LoVo (cell line): ENCODE results near the gene DAB2IP.

ENCODE experiments used
- DNase-seq: peaks from one replicate; pipeline ENCODE4 v3.0.0-alpha.2; 2016; ENCODE audit warnings: low spot score

Gene DAB2IP

DNA sequence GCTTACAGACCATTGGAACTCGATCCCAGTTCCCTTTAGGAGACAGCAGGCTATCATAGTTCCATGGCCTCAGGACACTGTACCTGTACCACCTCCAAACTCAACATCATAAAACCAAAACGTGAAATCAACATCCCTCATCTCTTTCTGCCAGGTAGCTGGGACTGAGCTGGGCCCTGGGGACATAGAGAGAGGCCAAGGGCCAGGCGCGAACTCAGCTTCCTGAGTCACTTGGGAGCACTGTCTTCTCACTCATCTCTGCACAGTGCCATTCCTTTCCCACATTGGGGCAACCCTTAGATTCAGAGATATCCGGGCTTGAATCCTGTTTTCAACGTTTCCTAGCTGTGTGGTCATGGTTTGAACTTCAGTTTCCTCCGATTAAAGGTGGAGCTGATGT is 12.2 kb downstream of the DAB2IP start:
- no peak for DNase-seq

DNA sequence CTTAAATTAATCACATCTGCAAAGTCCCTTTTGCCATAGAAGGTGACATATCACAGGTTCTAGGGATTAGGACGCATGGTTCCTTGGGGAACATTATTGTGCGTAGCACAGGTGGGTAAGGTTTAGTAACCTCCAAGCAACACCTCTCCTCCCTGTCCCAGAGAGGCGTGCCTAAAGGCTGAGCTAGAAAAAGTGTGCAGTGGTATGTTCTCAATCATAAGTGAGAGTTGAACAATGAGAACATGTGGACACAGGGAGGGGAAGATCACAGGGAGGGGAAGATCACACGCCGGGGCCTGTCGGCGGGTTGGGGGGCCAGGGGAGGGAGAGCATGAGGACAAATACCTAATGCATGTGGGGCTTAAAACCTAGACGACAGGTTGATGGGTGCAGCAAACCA is 14.9 kb downstream of the DAB2IP start:
- no peak for DNase-seq

DNA sequence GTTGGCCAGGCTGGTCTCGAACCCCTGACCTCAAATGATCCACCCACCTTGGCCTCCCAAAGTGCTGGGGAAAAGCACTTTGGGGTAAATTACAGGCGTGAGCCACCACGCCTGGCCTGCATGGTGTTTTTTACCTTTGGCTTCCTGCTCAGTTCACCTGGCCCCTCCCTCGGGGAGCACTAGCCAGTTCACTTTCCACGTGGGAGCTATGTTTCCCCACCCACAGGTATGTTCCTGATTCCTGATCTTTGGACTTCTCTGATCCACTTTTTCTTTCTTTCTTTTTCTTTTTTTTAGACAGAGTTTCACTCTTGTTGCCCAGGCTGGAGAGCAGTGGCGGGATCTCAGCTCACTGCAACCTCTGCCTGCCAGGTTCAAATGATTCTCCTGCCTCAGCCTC is 15.8 kb downstream of the DAB2IP start:
- DNase-seq: peak; percentile 35

DNA sequence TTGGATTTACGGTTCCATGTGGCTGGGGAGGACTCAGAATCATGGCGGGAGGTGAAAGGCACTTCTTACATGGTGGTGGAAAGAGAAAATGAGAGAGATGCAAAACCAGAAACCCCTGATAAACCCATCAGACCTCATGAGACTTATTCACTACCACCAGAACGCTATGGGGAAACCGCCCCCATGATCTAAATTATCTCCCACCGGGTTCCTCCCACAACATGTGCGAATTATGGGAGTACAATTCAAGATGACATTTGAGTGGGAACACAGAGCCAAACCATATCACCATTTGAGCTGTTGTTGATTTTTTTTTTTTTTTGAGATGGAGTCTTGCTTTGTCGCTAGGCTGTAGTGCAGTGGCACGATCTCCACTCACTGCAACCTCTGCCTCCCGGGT is 16.5 kb downstream of the DAB2IP start:
- DNase-seq: no peak

DNA sequence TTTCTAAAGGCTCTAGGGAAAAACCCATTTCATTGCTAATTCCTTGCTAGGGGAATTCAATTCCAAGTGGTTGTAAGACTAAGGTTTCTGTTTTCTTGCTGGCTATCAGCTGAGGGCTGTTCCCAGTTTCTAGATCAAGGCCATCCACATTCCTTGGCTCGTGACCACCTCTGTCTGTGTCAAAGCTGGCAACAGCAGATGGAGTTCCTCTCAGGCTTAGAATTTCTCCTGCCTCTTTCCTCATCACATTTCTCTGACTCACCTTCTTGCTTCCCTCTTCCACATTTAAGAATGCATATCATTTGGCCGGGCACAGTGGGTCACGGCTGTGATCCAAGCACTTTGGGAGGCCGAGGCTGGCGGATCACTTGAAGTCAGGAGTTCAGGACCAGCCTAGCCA is 19.0 kb downstream of the DAB2IP start:
- no peak for DNase-seq

DNA sequence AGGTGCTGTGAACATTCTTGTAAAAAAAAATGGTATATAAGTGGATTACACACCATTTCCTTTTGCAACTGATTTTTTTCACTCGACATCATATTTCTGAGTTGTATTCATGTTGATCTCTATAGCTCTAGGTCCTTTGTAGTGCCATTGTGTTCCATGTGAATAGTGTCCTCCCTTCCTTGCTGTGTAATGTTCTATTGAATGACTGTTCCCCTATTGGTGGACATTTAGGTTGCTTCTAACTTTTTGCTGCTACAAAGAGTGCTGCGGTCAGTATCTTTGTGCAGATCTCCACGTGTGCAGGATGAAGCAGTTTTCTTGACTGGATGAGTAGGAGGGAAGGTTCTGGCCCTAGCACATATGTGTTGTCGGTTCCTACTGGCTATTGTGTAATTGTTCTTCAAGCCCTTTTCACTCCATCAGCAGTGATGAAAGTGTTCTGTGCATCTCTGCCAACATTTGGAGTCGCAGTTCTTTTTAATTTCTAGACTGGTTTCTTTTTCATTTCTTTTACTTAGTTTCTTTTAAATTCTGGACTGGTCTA is 20.2 kb downstream of the DAB2IP start:
- no peak for DNase-seq

DNA sequence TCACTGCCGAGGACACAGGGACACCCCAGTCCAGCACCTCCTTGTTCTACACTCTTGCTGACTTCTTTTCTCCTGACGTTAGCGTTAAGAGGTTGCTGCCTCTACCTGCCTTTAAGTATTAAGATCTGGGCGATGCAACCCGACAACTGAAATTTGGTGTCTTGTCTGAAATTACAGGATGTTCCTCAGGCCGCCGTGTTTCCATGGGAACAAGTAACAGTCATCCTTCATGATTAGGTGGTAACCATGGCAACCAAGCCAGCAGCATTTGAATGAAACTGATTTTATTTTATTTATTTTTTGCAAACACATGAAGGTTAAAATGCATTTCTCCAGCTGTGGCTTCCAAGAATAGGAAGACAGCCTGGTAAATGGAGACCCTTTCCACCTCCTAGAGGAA is 20.8 kb downstream of the DAB2IP start:
- DNase-seq: no peak

DNA sequence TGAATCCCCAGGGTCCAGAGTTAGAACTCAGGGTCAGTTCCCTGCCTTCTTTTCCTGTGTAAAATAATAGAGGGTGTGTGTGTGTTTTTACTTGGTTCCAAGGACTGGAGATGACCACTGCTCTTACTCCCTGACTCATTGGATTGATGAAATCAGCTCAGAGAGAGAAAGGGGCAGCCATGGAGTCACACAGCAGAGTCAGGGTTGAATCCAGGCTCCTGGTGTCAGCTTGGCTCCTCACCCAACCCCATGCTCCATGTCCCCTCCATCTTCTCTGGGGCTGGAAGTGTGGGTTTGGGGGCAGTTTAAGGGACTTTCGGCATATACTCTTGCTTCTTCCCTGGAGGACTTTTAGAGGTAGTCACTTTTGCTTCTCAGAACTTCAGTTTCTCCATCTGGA is 21.6 kb downstream of the DAB2IP start:
- no peak for DNase-seq

DNA sequence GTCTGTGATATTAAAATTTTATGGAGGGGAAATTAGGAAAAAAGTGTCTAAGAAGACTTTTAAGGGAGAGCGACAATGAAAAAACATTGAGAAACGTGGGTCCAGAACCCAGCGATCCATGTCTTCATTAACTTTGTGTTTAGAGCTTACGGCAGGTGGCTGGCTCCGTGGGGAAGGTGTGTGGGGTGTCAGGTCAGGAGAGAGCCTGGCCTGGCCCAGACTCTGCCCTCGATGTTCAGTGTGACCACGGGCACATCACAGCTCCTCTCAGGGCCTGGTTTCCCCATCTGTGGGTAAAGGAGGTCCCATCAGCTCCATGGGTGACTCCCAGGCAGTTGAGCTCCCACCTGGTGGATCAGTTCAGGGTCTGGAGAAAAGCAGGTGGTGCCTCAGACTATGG is 22.1 kb downstream of the DAB2IP start:
- DNase-seq: no peak

DNA sequence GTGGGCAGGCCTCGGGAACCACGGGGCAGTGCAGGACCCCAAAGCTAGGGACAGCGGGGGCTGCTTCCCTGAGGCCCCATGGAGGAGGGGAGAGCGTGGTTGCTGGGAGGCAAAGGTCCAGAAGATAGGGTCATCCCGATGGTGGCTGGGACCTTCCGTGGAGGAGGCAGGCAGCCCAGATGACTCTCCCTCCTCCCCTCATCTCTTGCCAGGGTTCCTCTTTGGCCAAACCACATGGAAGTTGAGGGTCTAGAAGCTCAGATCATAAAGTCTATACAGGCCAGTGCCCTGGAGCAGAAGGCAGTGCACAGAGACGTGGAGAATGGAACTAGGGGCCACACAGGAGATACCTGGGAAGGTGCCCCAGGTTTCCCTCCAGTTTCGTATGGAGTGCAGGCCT is 22.6 kb downstream of the DAB2IP start:
- DNase-seq: no peak

DNA sequence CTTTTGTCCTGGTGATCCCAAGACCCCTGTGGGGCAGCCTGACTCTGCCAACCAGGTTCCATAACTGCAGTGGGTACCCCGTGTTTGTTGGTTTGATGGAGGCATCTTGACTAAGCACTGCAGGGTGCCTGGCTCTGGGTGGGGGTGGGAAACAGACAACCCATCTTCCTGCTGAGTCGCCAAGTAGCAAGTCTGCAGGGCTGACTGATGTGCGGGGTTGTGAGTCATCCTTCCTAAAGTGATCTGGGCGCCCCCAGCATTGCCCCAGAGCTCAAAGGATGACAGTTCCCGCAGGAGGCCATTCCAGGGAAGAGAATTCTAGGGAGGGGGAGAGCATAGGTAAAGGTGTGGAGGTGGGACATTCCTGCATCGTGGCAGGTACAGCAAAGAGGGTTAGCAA is 23.5 kb downstream of the DAB2IP start:
- no peak for DNase-seq

DNA sequence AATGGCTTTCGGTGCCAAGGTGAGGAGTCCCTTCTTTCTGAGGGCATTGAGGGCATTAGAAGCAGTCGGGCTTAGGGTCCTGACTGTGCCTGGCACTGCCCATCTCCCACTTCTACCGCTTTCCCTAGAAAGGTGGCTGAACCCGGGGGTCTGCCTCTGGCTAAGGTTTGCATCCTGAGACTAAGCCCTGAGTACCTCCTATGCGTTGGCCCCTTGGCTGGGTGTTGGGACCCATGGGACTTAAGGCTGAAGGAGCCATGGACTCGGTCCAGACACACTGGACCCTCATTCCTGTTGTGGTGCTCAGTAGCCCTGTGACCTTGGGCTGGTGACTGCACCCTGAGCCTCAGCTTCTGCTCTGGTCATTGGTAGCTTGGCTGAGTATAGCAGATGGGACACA is 23.9 kb downstream of the DAB2IP start:
- no peak for DNase-seq

DNA sequence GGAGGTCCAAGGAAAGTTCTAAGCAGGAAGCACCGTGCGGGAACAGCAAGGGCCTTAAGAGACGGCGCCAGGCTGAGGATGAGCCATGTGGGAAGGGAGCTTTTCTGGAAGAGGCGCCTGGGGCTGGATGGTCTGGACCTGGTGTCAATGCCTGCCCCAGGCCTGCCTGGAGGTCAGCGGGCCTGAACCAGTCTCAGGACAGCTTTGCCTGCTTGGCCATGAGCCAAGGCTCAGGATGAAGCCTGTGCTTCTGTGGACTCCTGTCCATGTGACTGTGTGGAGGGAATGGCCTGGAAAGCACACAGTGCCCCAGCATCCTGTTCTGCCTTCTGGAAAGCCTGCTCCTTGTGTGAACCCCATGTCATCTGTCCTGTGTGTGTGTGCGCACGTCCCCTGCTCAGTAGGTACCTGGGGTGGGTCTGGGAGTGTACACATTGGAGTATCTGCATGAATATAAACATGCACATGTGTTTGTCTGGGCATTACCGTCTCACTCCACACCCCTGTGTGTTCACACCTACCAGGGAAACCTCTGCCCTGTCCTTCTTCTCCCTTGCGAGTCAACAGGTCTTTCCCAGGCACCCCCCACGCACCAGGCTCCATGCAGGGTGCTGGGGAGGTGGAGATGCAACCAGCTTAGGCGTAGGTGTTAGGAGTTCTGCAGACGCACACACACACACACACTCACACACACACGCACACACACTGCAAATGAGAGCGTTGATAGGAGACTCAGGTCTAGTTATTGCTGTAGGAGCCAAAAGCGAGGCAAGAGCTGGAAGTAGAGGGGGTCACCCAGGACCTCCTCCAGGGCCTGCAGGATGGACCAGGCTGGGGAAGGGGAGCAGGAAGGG is 24.8 kb downstream of the DAB2IP start:
- no peak for DNase-seq

DNA sequence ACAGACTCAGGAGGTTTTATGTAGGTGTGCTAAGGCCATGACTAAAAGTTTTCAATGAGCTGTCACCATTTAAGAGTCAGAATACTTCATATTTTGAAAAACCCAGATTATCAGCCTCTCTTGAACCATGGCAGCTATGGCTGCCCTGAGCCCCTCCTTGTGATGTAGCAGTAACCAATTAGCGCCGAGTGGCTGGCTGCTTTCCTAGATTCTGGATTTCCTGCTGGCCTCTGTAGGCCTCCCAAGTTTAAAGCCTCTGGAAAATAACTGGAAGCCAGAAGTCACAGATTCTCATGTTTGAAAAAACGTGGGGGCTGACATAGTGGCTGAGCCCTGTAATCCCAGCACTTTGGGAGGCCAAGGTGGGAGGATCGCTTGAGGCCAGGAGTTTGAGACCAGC is 25.5 kb downstream of the DAB2IP start:
- no peak for DNase-seq

DNA sequence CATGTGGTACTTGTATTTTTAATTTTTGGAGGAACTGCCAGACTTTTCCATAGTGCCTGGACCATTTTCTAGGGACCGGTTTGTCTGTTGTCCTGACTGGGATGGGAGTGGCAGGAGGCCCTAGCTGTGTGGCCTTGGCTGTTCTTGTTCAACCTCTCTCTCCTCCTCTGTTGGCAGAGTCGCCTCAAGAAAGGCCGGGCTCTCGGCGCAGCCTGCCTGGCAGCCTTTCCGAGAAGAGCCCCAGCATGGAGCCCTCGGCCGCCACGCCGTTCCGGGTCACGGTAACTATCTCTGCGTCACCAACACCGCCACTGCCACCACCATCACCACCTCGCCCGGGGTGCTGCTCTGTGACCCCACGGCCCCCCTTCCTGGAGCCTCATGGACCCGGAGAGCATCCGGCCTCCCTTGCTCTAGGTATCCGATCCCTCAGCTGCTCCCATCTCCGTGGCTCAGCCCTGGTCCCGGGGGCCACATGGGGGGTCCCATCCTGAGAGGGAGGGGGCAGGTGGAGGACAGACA is 27.1 kb downstream of the DAB2IP start:
- DNase-seq: no peak

DNA sequence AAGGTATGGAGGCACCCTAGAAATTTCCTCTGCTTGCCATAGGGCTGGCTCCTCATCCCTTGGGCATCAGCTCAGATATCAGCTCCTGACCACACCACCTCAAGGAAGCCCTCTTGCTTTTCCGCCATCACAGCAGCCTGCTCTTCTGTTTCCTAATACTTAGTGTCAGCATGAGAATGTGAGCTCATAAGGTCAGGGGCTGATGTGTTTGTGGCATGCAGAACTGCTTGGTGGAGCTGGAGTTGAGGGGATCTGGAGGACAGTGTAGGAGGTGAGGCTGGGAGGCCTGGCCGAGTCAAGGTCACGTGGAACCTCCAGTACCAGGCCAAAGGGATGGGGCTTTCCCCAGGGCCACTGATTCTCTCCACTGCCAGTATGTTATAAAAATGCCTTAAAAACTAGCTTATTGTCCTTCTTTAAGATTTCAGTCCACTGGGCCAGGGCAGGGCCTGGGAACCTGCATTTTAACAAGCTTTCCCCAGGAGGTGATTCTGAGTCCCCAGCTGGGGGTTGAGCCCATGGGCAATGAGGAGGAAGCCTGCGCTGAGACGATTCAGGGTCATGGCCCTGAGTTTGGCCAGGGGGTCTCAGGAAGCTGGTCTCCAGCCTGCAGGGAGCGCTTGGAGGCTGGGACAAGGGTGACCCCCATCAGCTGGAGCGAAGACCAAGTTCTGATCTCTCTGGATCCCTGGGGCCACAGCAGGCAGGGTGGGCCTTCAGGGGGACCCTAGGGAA is 28.6 kb downstream of the DAB2IP start:
- DNase-seq: no peak

DNA sequence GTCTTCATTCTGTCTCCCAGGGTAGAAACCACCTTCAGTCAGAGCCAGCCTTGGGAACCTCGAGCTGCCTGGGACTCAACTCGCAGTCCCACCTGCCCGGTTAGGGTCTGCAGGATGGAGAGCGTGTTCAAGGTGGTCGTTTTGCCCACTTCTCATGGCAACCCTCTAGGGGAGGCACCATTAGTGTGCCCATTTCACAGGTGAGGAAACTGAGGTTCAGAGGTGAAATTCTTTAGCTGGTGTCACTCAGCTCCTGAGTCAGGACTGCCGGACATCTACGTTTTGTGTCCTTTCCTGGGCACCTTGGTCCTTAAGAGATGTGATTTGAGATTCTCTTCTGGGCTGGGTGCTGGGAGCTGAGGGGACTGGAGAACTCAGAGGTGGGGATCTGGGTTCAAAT is 30.0 kb downstream of the DAB2IP start:
- DNase-seq: no peak

DNA sequence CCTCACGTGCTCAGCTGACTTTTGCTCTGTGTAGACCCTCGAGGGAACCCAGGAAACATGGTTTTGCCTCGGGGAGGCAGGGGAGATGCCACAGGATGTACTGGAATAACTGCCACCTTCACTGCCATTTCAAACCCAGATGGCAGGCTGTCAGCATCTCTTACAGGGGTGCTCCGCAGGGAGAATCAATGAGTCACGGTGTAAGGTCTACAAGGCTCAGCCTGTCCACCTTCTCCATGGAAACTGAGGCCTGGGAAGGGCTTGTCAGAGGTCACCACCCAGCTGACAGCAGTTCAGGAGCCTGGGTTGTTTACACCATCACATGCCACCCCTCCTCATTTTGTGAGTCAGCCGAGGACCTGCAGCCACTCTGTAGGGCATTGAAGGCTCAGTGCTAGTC is 30.8 kb downstream of the DAB2IP start:
- no peak for DNase-seq

DNA sequence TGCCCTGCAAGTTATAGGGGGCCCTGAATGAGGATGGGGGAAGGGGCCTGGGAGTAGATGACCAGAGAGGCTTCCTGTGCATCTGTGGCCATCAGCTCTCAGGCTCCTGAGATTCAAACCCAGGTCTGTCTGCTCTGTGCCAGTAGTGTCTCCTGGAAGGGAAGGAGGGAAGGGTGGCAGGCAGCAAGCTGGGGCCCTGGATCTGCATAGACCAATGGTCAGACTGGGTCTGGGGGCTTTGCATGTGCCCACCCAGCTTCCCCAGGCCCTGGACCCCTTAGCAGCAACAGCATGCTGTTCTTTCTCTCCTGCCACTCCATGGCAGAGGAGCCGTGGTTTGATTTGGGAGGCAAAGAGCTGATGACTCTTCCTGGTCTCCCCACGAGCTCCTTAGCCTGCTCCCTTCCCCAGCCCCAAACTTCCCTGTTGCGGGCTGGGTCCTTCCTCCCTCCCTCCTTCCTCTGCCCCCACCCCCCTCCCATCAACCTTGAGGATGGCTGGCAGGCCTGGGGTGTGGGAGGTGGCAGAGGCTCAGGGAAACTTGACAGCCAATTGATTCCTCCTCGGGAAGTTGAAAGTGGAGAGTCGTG is 31.6 kb downstream of the DAB2IP start:
- DNase-seq: no peak

DNA sequence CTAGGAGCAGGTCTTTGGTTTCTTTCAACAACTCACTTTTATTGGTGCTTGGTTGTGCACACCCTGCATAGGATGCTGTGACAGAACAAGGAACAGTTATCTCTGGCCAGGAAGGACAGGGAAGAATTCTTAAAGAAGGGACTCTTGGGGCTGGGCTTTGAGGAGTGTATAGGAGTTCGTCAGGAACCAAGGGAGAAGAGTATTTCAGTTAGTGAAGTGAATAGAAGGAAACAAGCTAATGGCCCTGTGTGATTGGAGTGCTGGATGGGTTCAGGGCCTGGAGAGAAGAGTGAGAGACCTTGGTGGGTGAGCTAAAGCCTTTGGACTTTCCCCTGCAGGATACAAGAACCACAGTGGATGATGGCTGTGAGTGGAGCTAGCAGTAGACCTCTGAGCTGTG is 32.2 kb downstream of the DAB2IP start:
- DNase-seq: no peak

DNA sequence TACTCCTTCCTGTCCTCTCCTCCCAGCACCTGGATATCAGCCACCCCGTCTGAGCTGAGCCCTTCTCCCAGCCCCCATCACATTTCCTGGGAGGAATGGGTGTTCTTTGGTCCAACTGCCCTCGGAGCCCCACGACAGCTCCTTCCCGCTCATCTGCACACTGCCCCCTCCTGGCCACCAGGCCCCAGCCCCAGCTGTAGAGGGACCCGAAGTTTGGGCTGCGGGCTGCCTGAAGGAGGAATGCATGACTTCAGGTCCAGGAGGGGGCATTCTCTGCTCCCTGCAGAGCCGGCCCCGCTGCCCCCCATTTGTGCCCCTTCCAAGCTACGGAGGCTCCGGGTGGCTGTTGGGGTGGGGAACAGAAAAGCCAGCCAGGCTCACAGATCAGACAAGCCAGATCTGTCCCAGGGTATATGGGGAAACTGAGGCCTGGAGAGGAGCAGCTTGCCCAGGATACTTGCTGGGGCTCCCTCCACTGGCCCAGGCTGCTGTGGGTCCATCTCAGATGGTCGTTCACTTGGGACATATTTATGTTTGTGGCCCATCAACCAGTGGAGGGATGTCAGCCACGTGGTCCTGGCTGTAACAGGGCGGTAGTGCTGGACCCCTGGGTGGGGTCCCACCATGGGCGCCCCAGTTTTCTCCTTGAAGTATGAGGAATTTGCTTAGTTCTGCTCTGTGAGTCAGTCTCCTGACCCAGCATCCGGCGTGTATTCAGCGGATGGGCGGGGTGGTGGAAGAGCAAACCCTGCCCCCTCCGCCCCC is 33.1 kb downstream of the DAB2IP start:
- DNase-seq: no peak
